Gastroesophageal sphincter (tissue), 3 donors: ENCODE results near the gene CRABP2.

Experiments used
- POLR2A ChIP-seq, 2 donors: fragments of 450-650 bp; IDR thresholded peaks; one replicate each; pipeline ENCODE4 v1.6.1; 2017; ENCODE audit warnings: antibody characterized with exemption in 2 of 2, mild to moderate bottlenecking in 2 of 2, moderate library complexity in 1 of 2
- TF ChIP-seq, protein P1 (sequence below), 4 experiments: fragments of 200-600 bp in 2 of 4; fragments of 450-650 bp in 2 of 4; sonication (generic) in 1 of 4; IDR thresholded peaks; one replicate each; pipeline ENCODE4 v1.5.1; 2017 to 2019; ENCODE audit warnings: antibody characterized with exemption in 4 of 4, mild to moderate bottlenecking in 2 of 4, moderate library complexity in 2 of 4

DNA sequence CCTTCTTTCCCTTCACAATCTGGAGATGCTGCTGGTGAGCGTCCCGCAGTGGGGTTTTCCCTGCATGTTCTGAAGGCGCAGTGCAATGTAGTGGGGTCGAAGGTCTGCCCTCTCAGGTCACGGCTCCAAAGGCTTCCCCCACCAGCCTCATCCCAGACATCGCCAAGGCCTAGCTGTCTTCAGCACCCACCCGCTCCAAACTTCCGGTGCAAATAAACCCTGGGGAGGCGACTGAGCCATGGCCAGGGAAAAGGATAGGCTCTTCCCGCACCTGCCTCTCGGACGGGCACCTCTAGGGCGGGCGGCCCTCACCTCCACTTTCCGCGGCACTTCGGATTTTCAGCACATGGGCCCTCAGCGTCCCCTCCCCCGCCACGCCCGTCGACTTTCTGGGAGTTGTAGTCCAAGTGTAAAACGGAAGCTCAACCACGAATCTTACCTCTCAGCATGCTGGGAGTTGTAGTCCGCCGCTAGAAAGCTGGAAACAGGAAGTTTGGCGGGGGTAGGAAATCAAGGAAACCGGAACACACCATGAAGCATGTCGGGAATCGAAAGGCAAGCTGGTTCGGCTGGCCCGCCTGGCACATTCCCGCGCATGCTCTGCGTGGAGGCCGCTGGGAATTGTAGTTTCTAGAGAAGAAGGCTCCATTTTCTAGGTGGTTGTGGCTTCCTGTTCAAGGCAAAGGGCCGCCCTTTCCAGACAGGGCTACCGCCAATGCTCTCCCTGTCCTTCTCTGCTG is 35.5 kb upstream of the CRABP2 start, which contains the start of gene MRPL24:
- TF ChIP-seq POLR2A (IDR thresholded peaks at IDR 0.05), result peak in 1 of 2 donors; percentile 24
- TF ChIP-seq, protein P1, sequence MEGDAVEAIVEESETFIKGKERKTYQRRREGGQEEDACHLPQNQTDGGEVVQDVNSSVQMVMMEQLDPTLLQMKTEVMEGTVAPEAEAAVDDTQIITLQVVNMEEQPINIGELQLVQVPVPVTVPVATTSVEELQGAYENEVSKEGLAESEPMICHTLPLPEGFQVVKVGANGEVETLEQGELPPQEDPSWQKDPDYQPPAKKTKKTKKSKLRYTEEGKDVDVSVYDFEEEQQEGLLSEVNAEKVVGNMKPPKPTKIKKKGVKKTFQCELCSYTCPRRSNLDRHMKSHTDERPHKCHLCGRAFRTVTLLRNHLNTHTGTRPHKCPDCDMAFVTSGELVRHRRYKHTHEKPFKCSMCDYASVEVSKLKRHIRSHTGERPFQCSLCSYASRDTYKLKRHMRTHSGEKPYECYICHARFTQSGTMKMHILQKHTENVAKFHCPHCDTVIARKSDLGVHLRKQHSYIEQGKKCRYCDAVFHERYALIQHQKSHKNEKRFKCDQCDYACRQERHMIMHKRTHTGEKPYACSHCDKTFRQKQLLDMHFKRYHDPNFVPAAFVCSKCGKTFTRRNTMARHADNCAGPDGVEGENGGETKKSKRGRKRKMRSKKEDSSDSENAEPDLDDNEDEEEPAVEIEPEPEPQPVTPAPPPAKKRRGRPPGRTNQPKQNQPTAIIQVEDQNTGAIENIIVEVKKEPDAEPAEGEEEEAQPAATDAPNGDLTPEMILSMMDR (IDR thresholded peaks at IDR 0.05), result peak in 1 of 4 experiments; percentile 3
